IPS-NIHi7 (cell line): ENCODE data around the gene GMPR2.
"Not testable (repeated sequence)": the region's sequence is repeated elsewhere in the genome, so short reads cannot be mapped to it uniquely, and the experiment has no call there.

Source experiments
- DNase-seq: peaks from one replicate; pipeline ENCODE4 v3.0.0; 2012; ENCODE audit warnings: mixed read lengths; ENCODE audit errors: extremely low spot score

The GMPR2 gene

GRCh38 chr14:24231263-24232120 is 1.2 kb upstream of the GMPR2 start:
- no peak for DNase-seq

GRCh38 chr14:24232121-24232644 is 546 bp upstream of the GMPR2 start, which contains the start of gene NEDD8:
NEDD8 (minus strand) TSS chr14:24232367; CDS start chr14:24232267, 100 bp downstream.
- DNase-seq, result peak; percentile 84

GRCh38 chr14:24233538-24233866 is 773 bp downstream of the GMPR2 start:
- DNase-seq, result no peak

GRCh38 chr14:24234095-24235005 is 1.6 kb downstream of the GMPR2 start:
- DNase-seq, result no peak

GRCh38 chr14:24235804-24236688 is 3.3 kb downstream of the GMPR2 start:
- DNase-seq, result no peak

- DNase-seq, result no peak
These were observed 4.1 kb downstream of the GMPR2 start for GRCh38 chr14:24236689-24237462.

GRCh38 chr14:24237463-24237955 is 4.8 kb downstream of the GMPR2 start:
- no peak for DNase-seq

GRCh38 chr14:24238123-24238522 is 5.4 kb downstream of the GMPR2 start:
- no peak for DNase-seq

GRCh38 chr14:24238527-24239037 is 5.9 kb downstream of the GMPR2 start:
- DNase-seq, result no peak

- DNase-seq, result no peak
These were observed 7.6 kb downstream of the GMPR2 start for GRCh38 chr14:24240110-24240918.

GRCh38 chr14:24241829-24242443 is 9.2 kb downstream of the GMPR2 start:
- DNase-seq, result peak; percentile 98

GRCh38 chr14:24243336-24243836 is 10.7 kb downstream of the GMPR2 start:
- no peak for DNase-seq

- not testable (repeated sequence) for DNase-seq
These were observed 12.6 kb downstream of the GMPR2 start for GRCh38 chr14:24245350-24245749.

GRCh38 chr14:24246765-24247212 is 14.1 kb downstream of the GMPR2 start:
- no peak for DNase-seq

- DNase-seq, result no peak
These were observed 14.7 kb downstream of the GMPR2 start for GRCh38 chr14:24247422-24247821.

GRCh38 chr14:24249230-24250021 is 16.7 kb downstream of the GMPR2 start:
- no peak for DNase-seq

- DNase-seq, result no peak
These were observed 17.6 kb downstream of the GMPR2 start for GRCh38 chr14:24250354-24250753.

GRCh38 chr14:24251880-24252288 is 19.2 kb downstream of the GMPR2 start:
- DNase-seq, result no peak
